ENCODE results near the gene SLC12A9.
"Not testable (repeated sequence)": the region's sequence is repeated elsewhere in the genome, so short reads cannot be mapped to it uniquely, and the experiment has no call there.

The SLC12A9 gene, protein sequence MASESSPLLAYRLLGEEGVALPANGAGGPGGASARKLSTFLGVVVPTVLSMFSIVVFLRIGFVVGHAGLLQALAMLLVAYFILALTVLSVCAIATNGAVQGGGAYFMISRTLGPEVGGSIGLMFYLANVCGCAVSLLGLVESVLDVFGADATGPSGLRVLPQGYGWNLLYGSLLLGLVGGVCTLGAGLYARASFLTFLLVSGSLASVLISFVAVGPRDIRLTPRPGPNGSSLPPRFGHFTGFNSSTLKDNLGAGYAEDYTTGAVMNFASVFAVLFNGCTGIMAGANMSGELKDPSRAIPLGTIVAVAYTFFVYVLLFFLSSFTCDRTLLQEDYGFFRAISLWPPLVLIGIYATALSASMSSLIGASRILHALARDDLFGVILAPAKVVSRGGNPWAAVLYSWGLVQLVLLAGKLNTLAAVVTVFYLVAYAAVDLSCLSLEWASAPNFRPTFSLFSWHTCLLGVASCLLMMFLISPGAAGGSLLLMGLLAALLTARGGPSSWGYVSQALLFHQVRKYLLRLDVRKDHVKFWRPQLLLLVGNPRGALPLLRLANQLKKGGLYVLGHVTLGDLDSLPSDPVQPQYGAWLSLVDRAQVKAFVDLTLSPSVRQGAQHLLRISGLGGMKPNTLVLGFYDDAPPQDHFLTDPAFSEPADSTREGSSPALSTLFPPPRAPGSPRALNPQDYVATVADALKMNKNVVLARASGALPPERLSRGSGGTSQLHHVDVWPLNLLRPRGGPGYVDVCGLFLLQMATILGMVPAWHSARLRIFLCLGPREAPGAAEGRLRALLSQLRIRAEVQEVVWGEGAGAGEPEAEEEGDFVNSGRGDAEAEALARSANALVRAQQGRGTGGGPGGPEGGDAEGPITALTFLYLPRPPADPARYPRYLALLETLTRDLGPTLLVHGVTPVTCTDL

GRCh38 chr7:100852048-100852872 lies at the start of gene SLC12A9:
Gene SLC12A9 (plus strand): TSS chr7:100852713. CDS start chr7:100854198, 1,485 bp downstream.
- DNase-seq (ENCODE audit: low read depth in 2 of 2), result peak; percentile 59 to 80

GRCh38 chr7:100802951-100803350 lies 49.6 kb upstream of the SLC12A9 start:
- DNase-seq (ENCODE audit: low read depth in 2 of 2), result no peak

DNA sequence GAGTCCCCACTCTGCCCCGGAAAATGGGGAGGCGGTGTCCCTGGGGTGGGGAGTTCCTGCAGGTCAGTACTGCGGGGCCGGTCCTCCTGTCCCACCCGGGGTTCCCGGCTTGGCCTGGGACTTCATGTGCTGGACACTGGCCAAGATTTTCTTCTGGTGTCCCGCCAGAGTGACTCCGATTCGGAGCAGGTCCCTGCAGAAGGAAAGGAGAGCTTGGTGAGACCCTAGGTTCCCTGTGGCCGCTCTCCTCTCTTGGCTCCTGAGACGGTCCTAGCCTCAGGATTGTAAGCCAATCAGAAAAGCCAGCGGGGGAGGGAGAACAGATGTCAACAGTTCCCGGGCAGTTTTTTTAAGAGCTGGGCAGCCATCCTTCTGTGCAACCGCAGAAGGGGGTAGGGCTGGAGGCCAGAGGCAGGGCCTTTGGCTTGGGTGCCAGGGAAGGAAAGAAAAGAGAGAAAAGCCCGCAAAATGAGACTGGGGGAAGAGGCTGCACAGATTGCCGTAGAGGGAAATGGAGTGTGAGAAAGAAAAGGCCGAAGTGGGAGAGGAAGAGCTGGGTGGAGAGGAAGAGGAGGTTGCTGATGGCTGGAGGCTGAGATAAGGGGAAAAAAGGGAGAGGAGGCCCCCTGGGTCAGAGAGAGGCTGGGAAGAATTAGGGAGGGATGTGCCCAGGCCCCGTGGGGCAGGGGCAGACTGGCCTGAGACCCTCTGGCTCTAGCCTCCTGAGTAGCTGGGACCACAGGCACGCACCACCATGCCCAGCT lies 48.9 kb upstream of the SLC12A9 start:
- DNase-seq (ENCODE audit: low read depth in 2 of 2), result peak in 1 of 2 donors; percentile 3

GRCh38 chr7:100804681-100805431 lies 47.7 kb upstream of the SLC12A9 start:
- no peak for DNase-seq (ENCODE audit: low read depth in 2 of 2)

- DNase-seq (ENCODE audit: low read depth in 2 of 2), result no peak
Observed at GRCh38 chr7:100806276-100806675, 46.2 kb upstream of the SLC12A9 start.

DNA sequence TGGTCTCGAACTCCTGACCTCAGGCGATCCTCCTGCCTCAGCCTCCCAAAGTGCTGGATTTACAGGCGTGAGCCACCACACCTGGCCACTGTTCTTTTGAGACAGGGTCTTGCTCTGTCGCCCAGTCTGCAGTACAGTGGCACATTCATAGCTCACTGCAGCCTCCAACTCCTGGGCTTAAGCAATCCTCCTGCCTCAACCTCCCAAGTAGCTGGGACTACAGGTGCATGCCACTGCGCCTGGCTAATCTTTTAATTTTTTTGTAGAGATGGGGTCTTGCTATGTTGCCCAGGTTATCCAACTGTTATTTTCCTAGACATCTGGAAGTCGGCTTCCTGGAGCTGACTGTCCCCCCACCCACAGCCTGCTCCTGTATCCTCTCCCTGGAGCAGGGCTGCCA lies 45.6 kb upstream of the SLC12A9 start:
- DNase-seq (ENCODE audit: low read depth in 2 of 2), result not testable (repeated sequence)

DNA sequence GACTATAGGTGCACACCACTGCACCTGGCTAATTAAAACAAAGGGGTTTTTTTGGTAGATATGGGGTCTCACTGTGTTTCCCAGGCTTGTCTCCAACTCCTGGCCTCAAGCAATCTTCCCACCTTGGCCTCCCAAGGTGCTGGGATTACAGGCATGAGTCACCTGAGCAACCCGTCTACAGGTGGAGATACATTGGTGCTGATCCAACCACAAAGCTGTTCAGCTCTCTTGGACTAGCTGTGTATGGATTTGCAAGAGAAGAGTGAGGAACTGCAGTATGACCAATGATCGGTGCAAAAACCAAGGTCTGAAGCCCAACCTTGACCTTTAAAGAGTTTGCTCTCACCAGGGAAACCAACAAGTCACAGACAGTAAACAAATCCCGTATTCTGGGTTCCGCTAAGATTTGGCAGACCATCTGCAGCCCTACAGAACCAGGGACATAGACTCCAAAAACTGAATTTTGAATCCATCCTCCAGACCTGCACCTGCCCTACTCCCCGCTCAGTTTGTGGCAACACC lies 44.1 kb upstream of the SLC12A9 start:
- DNase-seq (ENCODE audit: low read depth in 2 of 2), result no peak

DNA sequence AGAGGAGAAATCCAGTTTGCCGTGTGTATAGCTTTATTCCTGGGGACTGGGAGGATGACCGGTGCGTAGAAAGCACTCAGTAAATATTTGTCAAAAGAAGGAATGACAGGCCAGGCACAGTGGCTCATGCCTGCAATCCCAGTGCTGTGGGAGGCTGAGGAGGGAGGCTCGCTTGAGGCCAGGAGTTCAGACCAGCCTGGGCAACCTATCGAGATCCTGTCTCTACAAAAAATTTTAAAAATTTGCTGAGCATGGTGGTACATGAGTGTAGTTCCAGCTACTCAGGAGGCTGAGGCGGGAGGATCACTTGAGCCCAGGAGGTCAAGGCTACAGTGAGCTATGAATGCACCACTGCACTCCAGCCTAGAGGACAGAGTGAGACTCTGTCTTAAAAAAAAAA lies 41.0 kb upstream of the SLC12A9 start:
- DNase-seq (ENCODE audit: low read depth in 2 of 2), result no peak

- DNase-seq (ENCODE audit: low read depth in 2 of 2), result no peak
Observed at GRCh38 chr7:100812729-100813128, 39.8 kb upstream of the SLC12A9 start.

GRCh38 chr7:100816515-100816914 lies 36.0 kb upstream of the SLC12A9 start:
- DNase-seq (ENCODE audit: low read depth in 2 of 2), result not testable (repeated sequence)

DNA sequence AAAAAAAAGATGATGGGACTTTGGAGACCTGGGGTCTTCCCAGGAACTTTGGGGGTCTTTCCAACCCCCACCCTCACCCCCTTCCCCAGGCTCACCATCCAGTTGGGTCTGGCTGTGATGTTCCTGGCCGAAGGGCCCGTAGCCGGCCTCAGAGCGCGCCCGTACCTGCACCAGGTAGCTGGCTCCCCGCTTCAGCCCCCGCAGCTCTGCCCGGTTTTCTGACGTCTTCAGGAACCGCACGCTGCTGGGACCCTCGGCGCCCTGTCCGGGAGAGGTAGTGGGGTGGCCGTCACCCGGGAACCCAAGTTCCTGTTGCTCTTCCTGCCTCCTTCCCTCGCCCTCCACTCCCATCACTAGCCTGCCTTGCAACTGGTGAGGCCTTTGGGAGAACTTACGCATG lies 35.4 kb upstream of the SLC12A9 start:
- DNase-seq (ENCODE audit: low read depth in 2 of 2), result no peak

GRCh38 chr7:100818366-100818765 lies 34.1 kb upstream of the SLC12A9 start:
- no peak for DNase-seq (ENCODE audit: low read depth in 2 of 2)

DNA sequence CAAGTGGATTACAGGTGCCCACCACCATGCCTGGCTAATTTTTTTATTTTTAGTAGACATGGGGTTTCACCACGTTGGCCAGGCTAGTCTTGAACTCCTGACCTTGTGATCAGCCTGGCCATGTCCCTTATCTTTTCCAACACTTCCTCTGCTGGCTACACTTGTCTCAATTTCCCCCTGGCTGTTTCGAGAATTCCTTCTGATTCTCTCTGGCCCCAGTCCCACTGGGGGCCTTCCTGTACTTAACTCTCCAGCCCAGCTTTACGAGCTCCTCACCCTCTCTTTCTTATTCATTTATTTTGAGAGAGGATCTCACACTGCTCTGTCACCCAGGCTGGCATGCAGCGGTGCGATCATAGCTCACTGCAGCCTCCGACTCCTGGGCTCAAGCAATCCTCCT lies 33.7 kb upstream of the SLC12A9 start:
- DNase-seq (ENCODE audit: low read depth in 2 of 2), result no peak

GRCh38 chr7:100819586-100819985 lies 32.9 kb upstream of the SLC12A9 start:
- DNase-seq (ENCODE audit: low read depth in 2 of 2), result no peak

DNA sequence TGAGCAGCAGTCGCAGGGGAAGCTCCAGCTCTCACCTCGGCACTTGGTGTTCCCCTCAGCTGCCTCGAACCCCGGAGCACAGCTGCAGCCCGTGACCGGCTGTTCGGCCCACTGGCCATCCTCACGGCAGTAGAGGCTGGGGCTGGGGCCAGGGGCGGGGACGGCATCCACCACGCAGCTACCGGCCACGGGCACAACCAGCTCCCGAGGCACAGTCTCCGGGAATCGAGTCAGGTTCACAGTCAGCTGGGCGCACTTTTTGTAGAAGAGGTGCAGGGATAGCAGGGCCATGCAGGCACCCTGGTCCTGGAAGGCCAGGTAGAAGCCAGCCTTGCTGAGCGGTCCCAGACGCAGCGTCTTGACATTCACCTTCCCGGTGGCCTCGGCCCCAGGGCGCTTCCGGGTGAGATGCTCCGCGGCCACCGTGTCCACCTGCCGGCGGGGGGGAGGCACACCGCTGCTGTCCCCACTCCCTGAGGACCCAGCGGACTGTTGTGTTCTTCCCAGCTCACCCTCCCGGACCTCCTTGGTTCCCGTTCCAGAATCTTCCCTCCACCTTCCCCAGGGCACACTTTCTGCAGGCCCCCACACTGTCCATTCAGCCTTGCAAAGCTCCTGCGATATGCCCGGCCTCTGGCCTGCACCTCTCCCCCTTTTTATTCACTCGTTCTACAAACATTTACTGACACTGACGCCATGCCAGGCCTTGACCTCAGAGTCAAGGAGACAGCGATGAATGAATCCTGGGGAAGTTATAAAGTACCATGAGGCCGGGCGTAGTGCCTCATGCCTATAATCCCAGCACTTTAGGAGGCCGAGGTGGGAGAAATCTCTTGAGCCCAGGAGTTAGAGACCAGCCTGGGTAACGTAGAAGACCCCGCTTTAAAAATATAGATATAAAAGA lies 30.0 kb upstream of the SLC12A9 start:
- no peak for DNase-seq (ENCODE audit: low read depth in 2 of 2)

DNA sequence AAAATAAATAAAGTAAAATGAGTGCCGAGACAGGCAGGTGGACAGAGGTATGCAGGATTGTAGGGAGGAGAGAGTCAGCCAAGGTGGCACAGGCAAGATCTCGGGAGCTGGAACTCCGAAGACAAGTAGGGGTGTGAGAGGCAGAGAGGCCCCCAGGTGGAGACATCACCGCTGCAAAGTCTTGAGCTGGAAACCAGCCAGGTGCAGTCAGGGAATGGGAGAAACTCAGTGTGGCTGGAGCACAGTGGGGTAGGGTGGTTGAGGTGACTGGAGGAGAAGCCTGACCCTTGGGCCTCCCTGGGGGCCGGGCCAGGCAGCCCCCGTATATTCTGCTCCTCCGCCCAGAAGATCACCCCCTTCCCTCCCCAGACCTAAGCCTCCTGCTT lies 29.4 kb upstream of the SLC12A9 start:
- DNase-seq (ENCODE audit: low read depth in 2 of 2), result no peak

DNA sequence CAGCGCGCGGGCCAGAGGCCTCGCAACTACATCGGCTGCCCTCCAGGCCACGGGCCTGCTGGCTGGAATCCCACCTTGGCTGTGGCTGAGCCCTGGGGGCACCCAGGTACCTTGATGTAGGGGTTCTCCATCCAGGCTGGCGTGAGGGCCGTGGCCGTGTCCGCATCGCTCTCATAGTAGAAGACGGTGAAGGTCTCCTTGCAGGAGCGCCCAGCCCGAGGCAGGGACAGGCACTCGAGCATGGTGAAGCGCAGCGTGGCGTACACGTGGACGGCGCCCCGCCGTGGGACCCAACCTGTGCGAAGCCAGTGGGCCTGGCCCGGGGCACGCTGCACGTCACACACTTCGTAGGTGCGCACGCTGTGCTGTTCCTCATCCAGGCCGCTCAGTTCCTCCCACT lies 29.0 kb upstream of the SLC12A9 start:
- DNase-seq (ENCODE audit: low read depth in 2 of 2), result no peak

GRCh38 chr7:100824499-100825214 lies 27.9 kb upstream of the SLC12A9 start:
- no peak for DNase-seq (ENCODE audit: low read depth in 2 of 2)

Measured in stimulated activated CD8-positive, alpha-beta memory T cell treated with anti-CD3 and anti-CD28 coated beads, Interleukin-7, amount 100 ng/mL, for 4 hours (primary cell).